GM23338 (cell line): ENCODE data around the gene TSNAX. TPM values are rescaled to one million over a fixed set of nuclear protein-coding genes. Genes with fewer than 3 reads are reported as not detected.

Experiments
- ATAC-seq: fragments of 200-7000 bp; cut with Tn5 transposase; 3 replicates; pipeline ENCODE4 v1.9.1; 2020
- DNase-seq: peaks from one replicate; pipeline ENCODE4 v3.0.0-alpha.2; 2015; ENCODE audit warnings: low spot score
- H2AFZ ChIP-seq: fragments of 200-600 bp; sonication (generic); 2 replicates; pipeline ENCODE4 v1.8.0; 2016; ENCODE audit warnings: antibody characterized with exemption, mild to moderate bottlenecking, moderate library complexity
- H3F3A ChIP-seq: fragments of 200-600 bp; sonication (generic); replicated peaks from 2 replicates; pipeline ENCODE4 v1.8.0; 2017; ENCODE audit warnings: antibody characterized with exemption, mixed run types, low read depth
- H3K27ac ChIP-seq: fragments of 200-600 bp; sonication (generic); 2 replicates; pipeline ENCODE4 v1.6.1; 2016; ENCODE audit warnings: low read depth
- H3K27me3 ChIP-seq: fragments of 200-600 bp; sonication (generic); 2 replicates; pipeline ENCODE4 v1.8.0; 2016; ENCODE audit warnings: mild to moderate bottlenecking, mixed run types, moderate library complexity; ENCODE audit not compliant: insufficient read depth
- H3K36me3 ChIP-seq: fragments of 200-600 bp; sonication (generic); 2 replicates; pipeline ENCODE4 v1.8.0; 2016; ENCODE audit warnings: mild to moderate bottlenecking; ENCODE audit not compliant: insufficient read depth
- H3K4me1 ChIP-seq: fragments of 200-600 bp; sonication (generic); 2 replicates; pipeline ENCODE4 v1.8.0; 2016; ENCODE audit warnings: mild to moderate bottlenecking, moderate library complexity; ENCODE audit not compliant: insufficient read depth
- H3K4me2 ChIP-seq: fragments of 200-600 bp; sonication (generic); 2 replicates; pipeline ENCODE4 v1.7.1; 2017; ENCODE audit warnings: mixed run types
- H3K4me3 ChIP-seq: fragments of 200-600 bp; sonication (generic); 2 replicates; pipeline ENCODE4 v1.6.1; 2016; ENCODE audit warnings: mixed run types
- H3K79me2 ChIP-seq: fragments of 200-600 bp; sonication (generic); replicated peaks from 2 replicates; pipeline ENCODE4 v1.8.0; 2017; ENCODE audit warnings: mild to moderate bottlenecking; ENCODE audit not compliant: insufficient read depth
- H3K9me2 ChIP-seq: fragments of 200-600 bp; sonication (generic); 2 replicates; pipeline ENCODE4 v1.8.0; 2017; ENCODE audit not compliant: insufficient read depth
- H4K20me1 ChIP-seq: fragments of 200-600 bp; sonication (generic); replicated peaks from 2 replicates; pipeline ENCODE4 v1.8.0; 2017; ENCODE audit warnings: mild to moderate bottlenecking; ENCODE audit not compliant: insufficient read depth
- H3K27ac Mint-ChIP-seq: 2 replicates; pipeline ENCODE4 v1.8.0; 2020; ENCODE audit warnings: inconsistent platforms, mild to moderate bottlenecking, moderate library complexity, mixed read lengths
- H3K27me3 Mint-ChIP-seq: 3 replicates; pipeline ENCODE4 v1.8.0; 2022; ENCODE audit warnings: low read depth, mild to moderate bottlenecking, moderate library complexity, mixed read lengths, inconsistent platforms; ENCODE audit not compliant: insufficient read depth, poor library complexity
- H3K36me3 Mint-ChIP-seq: 3 replicates; pipeline ENCODE4 v1.8.0; 2021; ENCODE audit warnings: low read depth, mild to moderate bottlenecking, inconsistent platforms, moderate library complexity, mixed read lengths
- H3K4me1 Mint-ChIP-seq: 3 replicates; pipeline ENCODE4 v1.8.0; 2020; ENCODE audit warnings: mild to moderate bottlenecking, inconsistent platforms, mixed read lengths
- H3K4me3 Mint-ChIP-seq: 3 replicates; pipeline ENCODE4 v1.8.0; 2021; ENCODE audit warnings: moderate library complexity, mild to moderate bottlenecking, inconsistent platforms, mixed read lengths
- H3K9me3 Mint-ChIP-seq: 3 replicates; pipeline ENCODE4 v1.8.0; 2020; ENCODE audit warnings: moderate library complexity, mild to moderate bottlenecking, inconsistent platforms, mixed read lengths
- CREB1 ChIP-seq: fragments of 250-450 bp; sonication (Bioruptor Pico); IDR thresholded peaks from 2 replicates; pipeline ENCODE4 v1.5.0; 2020; ENCODE audit warnings: low read depth, mild to moderate bottlenecking, moderate library complexity
- EZH2 ChIP-seq: fragments of 200-600 bp; sonication (generic); IDR thresholded peaks from one replicate; pipeline ENCODE4 v1.8.0; 2017; ENCODE audit warnings: antibody characterized with exemption, mild to moderate bottlenecking, low read depth; ENCODE audit not compliant: unreplicated experiment
- EZH2phosphoT487 ChIP-seq: fragments of 200-600 bp; sonication (generic); IDR thresholded peaks from one replicate; pipeline ENCODE4 v1.8.1; 2018; ENCODE audit warnings: antibody characterized with exemption; ENCODE audit not compliant: unreplicated experiment
- REST ChIP-seq: IDR thresholded peaks from one replicate; pipeline ENCODE4 v1.6.1; 2018; ENCODE audit warnings: antibody characterized with exemption; ENCODE audit not compliant: unreplicated experiment
- STAT1 ChIP-seq: IDR thresholded peaks from one replicate; pipeline ENCODE4 v1.6.1; 2016; ENCODE audit warnings: antibody characterized with exemption; ENCODE audit not compliant: unreplicated experiment
- polyA plus RNA-seq: library from polyadenylated mRNA; unstranded; fragments of >200 nt; fragmentation: Nextera tagmentation; extraction: Ambion mirVana; gene quantifications from 2 replicates; pipeline ENCODE4 v1.2.1, GENCODE V29; 2016
- total RNA-seq: library from RNA; depleted of rRNA; stranded (reverse); fragments of >200 nt; shearing (Covaris generic); gene quantifications from 2 replicates; pipeline ENCODE4 v1.2.3, GENCODE V29; 2014
- TF ChIP-seq, protein P1 (sequence below): fragments of 250-450 bp; sonication (Bioruptor Pico); IDR thresholded peaks from 2 replicates; pipeline ENCODE4 v1.5.0; 2020; ENCODE audit warnings: mild to moderate bottlenecking, moderate library complexity
- TF ChIP-seq, protein P2 (sequence below): IDR thresholded peaks from 2 replicates; pipeline ENCODE4 v1.6.1; 2016; ENCODE audit warnings: antibody characterized with exemption

TSNAX gene
- total and polyA plus RNA-seq, 2 experiments from 2014 or later, result 31.5 to 31.7 TPM

DNA sequence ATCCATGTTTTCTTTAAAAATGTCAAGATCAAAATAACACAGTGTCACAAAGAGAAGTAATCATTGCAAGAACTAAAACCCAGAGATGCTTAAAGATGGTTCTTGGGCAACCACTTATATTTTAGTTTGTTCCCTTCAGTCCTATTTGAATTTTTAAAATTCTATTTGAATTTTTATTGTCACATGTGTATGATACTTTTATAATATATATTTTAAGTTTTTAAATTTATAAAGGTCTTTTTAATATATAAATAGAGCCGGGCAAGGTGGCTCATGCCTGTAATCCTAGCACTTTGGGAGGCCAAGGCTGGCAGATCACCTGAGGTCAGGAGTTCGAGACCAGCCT lies 75.8 kb downstream of the TSNAX start (continued):
- TF ChIP-seq, protein P1, sequence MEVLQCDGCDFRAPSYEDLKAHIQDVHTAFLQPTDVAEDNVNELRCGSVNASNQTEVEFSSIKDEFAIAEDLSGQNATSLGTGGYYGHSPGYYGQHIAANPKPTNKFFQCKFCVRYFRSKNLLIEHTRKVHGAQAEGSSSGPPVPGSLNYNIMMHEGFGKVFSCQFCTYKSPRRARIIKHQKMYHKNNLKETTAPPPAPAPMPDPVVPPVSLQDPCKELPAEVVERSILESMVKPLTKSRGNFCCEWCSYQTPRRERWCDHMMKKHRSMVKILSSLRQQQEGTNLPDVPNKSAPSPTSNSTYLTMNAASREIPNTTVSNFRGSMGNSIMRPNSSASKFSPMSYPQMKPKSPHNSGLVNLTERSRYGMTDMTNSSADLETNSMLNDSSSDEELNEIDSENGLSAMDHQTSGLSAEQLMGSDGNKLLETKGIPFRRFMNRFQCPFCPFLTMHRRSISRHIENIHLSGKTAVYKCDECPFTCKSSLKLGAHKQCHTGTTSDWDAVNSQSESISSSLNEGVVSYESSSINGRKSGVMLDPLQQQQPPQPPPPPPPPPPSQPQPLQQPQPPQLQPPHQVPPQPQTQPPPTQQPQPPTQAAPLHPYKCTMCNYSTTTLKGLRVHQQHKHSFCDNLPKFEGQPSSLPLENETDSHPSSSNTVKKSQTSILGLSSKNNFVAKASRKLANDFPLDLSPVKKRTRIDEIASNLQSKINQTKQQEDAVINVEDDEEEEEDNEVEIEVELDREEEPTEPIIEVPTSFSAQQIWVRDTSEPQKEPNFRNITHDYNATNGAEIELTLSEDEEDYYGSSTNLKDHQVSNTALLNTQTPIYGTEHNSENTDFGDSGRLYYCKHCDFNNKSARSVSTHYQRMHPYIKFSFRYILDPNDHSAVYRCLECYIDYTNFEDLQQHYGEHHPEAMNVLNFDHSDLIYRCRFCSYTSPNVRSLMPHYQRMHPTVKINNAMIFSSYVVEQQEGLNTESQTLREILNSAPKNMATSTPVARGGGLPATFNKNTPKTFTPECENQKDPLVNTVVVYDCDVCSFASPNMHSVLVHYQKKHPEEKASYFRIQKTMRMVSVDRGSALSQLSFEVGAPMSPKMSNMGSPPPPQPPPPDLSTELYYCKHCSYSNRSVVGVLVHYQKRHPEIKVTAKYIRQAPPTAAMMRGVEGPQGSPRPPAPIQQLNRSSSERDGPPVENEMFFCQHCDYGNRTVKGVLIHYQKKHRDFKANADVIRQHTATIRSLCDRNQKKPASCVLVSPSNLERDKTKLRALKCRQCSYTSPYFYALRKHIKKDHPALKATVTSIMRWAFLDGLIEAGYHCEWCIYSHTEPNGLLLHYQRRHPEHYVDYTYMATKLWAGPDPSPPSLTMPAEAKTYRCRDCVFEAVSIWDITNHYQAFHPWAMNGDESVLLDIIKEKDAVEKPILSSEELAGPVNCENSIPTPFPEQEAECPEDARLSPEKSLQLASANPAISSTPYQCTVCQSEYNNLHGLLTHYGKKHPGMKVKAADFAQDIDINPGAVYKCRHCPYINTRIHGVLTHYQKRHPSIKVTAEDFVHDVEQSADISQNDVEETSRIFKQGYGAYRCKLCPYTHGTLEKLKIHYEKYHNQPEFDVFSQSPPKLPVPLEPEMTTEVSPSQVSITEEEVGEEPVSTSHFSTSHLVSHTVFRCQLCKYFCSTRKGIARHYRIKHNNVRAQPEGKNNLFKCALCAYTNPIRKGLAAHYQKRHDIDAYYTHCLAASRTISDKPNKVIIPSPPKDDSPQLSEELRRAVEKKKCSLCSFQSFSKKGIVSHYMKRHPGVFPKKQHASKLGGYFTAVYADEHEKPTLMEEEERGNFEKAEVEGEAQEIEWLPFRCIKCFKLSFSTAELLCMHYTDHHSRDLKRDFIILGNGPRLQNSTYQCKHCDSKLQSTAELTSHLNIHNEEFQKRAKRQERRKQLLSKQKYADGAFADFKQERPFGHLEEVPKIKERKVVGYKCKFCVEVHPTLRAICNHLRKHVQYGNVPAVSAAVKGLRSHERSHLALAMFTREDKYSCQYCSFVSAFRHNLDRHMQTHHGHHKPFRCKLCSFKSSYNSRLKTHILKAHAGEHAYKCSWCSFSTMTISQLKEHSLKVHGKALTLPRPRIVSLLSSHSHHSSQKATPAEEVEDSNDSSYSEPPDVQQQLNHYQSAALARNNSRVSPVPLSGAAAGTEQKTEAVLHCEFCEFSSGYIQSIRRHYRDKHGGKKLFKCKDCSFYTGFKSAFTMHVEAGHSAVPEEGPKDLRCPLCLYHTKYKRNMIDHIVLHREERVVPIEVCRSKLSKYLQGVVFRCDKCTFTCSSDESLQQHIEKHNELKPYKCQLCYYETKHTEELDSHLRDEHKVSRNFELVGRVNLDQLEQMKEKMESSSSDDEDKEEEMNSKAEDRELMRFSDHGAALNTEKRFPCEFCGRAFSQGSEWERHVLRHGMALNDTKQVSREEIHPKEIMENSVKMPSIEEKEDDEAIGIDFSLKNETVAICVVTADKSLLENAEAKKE (CRISPR knock-in tag), result no peak
- TF ChIP-seq STAT1, result no peak

GRCh38 chr1:231605149-231606100 lies 77.0 kb downstream of the TSNAX start:
- Histone ChIP-seq H3K4me3 (no peak overlapping the region), H2AFZ (no peak overlapping the region), H3K79me2 (no peaks in the 10 kb centered on the region), H3K4me1 (no peaks in the 10 kb centered on the region), H3K36me3 (no peaks in the 10 kb centered on the region), H3F3A (no peaks in the 10 kb centered on the region), H4K20me1 (no peaks in the 10 kb centered on the region), H3K27ac (no peak overlapping the region), H3K9me2 (no peaks in the 10 kb centered on the region), H3K27me3 (no peaks in the 10 kb centered on the region), H3K4me2 (no peak overlapping the region)
- H3K4me1 Mint-ChIP-seq, result peaks cover 5% of the 10 kb centered on the region; the same call in 2 of the 3 replicates
- peaks cover 1% of the 10 kb centered on the region for H3K27me3 Mint-ChIP-seq
- no peak for TF ChIP-seq EZH2
- TF ChIP-seq, protein P2, sequence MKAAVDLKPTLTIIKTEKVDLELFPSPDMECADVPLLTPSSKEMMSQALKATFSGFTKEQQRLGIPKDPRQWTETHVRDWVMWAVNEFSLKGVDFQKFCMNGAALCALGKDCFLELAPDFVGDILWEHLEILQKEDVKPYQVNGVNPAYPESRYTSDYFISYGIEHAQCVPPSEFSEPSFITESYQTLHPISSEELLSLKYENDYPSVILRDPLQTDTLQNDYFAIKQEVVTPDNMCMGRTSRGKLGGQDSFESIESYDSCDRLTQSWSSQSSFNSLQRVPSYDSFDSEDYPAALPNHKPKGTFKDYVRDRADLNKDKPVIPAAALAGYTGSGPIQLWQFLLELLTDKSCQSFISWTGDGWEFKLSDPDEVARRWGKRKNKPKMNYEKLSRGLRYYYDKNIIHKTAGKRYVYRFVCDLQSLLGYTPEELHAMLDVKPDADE, result no peak
- TF ChIP-seq CREB1 (CRISPR knock-in tag), result no peak
- no peak for TF ChIP-seq REST
- TF ChIP-seq EZH2phosphoT487, result no peak
- H3K4me3 Mint-ChIP-seq, result no peak overlapping the region
- ATAC-seq, result no peak
- no peaks in the 10 kb centered on the region for H3K9me3 Mint-ChIP-seq
- no peaks in the 10 kb centered on the region for H3K36me3 Mint-ChIP-seq
- DNase-seq, result no peak
- H3K27ac Mint-ChIP-seq, result no peak overlapping the region
